HEK293 (cell line): ENCODE results near the gene POU2F2.

Experiments
- CTCF ChIP-seq: fragments of 450-650 bp; formaldehyde crosslinking; IDR thresholded peaks from 2 replicates; pipeline ENCODE4 v1.5.1; 2016; ENCODE audit warnings: missing biosample characterization, missing genetic modification characterization
- SETDB1 ChIP-seq: IDR thresholded peaks from one replicate; pipeline ENCODE4 v1.6.1; 2017; ENCODE audit warnings: mild to moderate bottlenecking, low read length, moderate library complexity, mixed read lengths; ENCODE audit not compliant: insufficient read length
- ZBTB21 ChIP-seq: fragments of 450-650 bp; formaldehyde crosslinking; IDR thresholded peaks from 2 replicates; pipeline ENCODE4 v1.5.1; 2017; ENCODE audit warnings: missing biosample characterization, missing genetic modification characterization
- ZNF335 ChIP-seq: fragments of 450-650 bp; formaldehyde crosslinking; conservative IDR thresholded peaks from 2 replicates; pipeline ENCODE4 v1.5.1; 2016; ENCODE audit warnings: missing biosample characterization, missing genetic modification characterization
- ZNF514 ChIP-seq: fragments of 450-650 bp; formaldehyde crosslinking; IDR thresholded peaks from 2 replicates; pipeline ENCODE4 v1.5.1; 2016; ENCODE audit warnings: missing biosample characterization, missing genetic modification characterization
- ZXDB ChIP-seq: fragments of 450-650 bp; formaldehyde crosslinking; IDR thresholded peaks from 2 replicates; pipeline ENCODE4 v1.5.1; 2016; ENCODE audit warnings: missing biosample characterization, missing genetic modification characterization

- TF ChIP-seq CTCF (tag by site-specific recombination) (no peak), ZNF335 (tag by site-specific recombination) (no peak), ZBTB21 (tag by site-specific recombination) (no peak), ZXDB (tag by site-specific recombination) (no peak), ZNF514 (tag by site-specific recombination) (no peak), SETDB1 (no peak)
Measured at GRCh38 chr19:42153672-42154433, 21.6 kb upstream of the POU2F2 start.
